HG03095 (cell line): ENCODE results near the gene PXMP4.
"Not testable (repeated sequence)": the region's sequence is repeated elsewhere in the genome, so short reads cannot be mapped to it uniquely, and the experiment has no call there.

Experiments used
- ATAC-seq: cut with Tn5 transposase; IDR thresholded peaks from one replicate; pipeline ENCODE4 v1.9.1; 2021; ENCODE audit warnings: moderate library complexity; ENCODE audit not compliant: unreplicated experiment

PXMP4 gene

DNA sequence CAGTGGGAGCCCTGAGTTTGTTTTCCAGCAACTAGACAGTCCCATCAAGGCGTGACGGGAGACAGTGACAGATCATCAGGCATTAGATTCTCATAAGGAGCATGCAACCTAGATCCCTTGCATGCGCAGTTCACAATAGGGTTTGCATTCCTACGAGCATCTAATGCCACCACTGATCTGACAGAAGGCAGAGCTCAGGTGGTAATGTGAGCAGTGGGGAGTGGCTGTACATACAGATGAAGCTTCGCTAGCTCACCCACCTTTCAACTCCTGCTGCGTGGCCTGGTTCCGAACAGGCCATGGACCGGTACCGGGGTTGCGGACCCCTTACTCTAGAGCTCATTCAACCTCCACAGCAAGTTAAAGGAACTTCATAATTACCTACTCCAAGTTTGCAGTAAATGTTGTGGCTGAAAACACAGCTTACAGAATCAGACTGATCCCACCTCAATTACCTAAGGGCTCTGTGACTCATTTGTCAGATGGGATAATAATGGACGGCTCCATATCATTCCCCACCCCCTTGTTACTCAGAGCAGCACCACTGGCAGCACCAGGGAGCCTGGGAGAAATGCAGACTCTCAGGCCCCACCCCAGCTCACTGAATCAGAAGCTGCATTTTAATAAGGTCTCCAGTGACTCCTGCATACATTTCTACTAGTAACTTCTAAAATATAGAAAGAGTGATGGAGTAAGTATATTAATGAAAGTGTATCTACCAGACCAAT, 15.7 kb downstream of the PXMP4 start:
- ATAC-seq = no peak

DNA sequence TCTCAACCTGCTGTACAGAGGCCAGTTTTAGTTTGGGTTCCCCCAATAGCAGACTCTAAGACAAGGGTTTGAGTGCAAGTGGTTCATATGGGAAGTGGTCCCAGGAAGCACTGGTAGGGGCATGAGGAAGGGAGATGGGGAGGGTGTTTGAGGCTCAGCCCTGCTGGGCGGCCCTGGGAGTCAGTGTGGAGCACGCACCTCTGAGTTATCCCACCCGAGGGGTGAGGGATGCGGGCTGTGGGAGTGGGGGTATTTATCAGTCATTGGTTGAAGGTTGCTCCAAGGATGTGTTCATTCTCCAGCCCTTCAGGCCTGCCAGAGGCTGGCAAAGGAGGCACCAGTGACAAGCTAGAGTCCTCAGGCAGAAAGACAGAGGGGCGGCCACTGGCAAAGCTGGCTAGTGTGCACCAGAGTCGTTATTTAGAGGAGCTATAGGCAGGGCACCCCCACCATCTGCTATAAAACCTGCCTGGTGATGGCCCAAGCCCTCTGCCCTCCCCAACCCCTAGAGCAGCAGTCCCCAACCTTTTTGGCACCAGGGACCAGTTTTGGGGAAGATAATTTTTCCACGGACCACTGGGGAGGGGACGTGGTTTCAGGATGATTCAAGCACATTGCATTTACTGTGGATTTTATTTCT, 16.5 kb downstream of the PXMP4 start:
- ATAC-seq = no peak

DNA sequence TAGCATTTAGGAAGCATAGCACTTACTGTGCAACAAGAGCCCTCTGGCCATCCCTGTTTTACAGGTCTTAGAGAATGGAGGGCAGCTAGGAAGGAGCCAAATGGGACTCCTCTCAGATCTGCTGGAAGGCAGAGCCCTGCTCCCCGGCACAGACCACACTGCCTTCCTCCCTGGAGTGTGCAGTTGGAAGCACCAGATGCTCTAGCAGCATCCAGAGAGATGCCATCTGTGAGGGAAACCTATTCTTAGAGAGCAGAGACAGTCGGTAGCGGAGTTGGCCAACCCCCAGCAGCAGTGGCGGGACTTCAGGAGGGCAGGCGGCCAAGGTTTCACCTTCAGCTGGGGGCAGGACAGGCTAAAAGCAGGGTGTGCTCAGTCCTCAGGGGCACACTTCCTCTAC, 17.2 kb downstream of the PXMP4 start:
- ATAC-seq = no peak

DNA sequence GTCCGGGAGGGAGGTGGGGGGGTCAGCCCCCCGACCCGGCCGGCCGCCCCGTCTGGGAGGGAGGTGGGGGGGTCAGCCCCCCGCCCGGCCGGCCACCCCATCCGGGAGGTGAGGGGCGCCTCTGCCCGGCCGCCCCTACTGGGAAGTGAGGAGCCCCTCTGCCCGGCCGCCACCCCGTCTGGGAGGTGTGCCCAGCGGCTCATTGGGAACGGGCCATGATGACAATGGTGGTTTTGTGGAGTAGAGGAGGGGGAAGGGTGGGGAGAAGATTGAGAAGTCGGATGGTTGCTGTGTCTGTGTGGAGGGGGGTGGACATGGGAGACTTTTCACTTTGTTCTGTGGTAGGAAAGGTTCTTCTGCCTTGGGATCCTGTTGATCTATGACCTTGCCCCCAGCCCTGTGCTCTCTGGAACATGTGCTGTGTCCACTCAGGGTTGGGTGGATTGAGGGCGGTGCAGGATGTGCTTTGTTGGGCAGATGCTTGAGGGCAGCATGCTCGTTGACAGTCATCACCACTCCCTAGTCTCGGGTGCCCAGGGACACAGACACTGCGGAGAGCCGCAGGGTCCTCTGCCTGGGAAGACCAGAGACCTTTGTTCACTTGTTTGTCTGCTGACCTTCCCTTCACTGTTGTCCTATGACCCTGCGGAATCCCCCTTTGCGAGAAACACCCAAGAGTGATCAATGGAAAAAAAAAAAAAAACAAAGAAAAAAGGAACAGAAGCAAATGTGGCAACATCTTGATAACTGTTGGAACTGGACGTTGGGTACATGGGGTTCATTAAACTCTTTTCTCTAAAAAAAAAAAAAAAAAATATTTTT, 18.3 kb downstream of the PXMP4 start:
- no peak for ATAC-seq

DNA sequence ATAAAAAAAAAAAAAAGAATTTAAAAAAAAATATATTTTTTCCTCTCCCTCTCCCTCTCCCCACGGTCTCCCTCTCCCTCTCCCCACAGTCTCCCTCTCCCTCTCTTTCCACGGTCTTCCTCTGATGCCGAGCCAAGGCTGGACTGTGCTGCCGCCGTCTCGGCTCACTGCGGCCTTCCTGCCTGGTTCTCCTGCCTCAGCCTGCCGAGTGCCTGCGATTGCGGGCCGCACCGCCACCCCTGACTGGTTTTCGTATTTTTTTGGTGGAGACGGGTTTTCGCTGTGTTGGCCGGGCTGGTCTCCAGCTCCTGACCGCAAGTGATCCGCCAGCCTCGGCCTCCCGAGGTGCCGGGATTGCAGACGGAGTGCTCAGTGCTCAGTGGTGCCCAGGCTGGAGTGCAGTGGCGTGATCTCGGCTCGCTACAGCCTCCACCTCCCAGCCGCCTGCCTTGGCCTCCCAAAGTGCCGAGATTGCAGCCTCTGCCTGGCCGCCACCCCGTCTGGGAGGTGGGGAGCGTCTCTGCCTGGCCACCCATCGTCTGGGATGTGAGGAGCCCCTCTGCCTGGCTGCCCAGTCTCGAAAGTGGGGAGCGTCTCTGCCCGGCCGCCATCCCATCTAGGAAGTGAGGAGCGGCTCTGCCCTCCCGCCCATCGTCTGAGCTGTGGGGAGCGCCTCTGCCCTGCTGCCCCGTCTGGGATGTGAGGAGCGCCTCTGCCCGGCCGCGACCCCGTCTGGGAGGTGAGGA, 19.2 kb downstream of the PXMP4 start:
- ATAC-seq = not testable (repeated sequence)

DNA sequence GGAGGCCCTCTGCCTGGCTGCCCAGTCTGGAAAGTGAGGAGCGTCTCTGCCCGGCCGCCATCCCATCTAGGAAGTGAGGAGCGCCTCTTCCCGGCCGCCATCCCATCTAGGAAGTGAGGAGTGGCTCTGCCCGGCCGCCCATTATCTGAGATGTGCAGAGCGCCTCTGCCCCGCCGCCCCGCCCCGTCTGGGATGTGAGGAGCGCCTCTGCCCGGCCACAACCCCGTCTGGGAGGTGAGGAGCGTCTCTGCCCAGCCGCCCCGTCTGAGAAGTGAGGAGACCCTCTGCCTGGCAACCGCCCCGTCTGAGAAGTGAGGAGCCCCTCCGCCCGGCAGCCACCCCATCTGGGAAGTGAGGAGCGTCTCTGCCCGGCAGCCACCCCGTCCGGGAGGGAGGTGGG, 21.1 kb downstream of the PXMP4 start:
- not testable (repeated sequence) for ATAC-seq

DNA sequence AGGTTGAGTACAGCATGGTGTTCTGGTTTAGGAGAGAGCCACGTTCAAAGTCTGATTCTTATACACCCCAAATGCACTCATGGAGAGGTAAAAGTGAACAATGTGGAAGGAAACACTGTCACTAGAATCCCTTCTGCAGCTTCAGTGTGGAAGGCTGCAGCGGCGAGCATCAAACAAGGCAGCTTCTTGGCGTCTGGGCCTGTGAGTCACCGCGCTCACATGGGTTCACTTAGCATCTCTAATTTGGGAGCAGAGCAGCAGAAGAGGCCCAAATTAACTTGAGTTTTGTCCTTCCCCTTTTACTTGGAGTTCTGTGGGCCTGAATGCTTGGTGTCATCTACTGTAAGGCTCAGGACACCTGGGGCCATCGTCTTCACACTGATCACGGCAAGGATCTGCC, 23.0 kb downstream of the PXMP4 start:
- no peak for ATAC-seq

DNA sequence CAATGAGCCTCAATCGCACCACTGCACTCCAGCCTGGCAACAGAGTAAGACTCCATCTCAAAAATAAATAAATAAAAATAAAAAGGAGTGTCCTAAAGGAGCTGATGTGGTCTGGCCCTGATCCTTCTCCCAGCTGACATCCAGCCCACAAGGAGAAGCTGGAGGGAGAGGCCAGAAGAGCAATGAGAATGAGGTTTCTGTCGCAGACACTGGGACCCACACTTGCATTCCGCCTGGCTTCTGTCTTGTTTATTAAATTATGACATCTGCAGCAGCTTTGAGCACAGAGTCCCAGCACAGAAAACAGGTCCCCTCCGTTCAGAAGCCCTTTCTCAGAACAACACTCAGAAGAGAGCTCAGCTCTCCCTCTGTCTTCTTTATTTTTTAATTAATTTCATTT, 23.7 kb downstream of the PXMP4 start:
- ATAC-seq = no peak

DNA sequence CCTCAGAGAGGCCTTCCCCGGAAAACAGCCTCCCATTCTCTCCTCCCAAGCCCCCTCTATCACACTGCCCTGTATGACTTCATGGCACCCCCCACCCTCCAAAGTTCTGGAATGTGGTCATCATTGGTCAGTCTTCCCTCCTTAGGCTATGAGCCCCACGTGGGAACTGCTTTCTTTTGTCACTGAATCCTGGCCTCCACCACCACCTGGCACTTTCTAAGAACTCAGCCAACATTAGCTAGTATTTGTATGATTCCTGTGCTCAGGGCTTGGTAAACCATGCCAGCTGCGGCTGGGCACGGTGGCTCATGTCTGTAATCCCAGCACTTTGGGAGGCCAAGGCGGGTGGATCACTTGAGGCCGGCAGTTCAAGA, 25.5 kb downstream of the PXMP4 start:
- ATAC-seq = no peak

DNA sequence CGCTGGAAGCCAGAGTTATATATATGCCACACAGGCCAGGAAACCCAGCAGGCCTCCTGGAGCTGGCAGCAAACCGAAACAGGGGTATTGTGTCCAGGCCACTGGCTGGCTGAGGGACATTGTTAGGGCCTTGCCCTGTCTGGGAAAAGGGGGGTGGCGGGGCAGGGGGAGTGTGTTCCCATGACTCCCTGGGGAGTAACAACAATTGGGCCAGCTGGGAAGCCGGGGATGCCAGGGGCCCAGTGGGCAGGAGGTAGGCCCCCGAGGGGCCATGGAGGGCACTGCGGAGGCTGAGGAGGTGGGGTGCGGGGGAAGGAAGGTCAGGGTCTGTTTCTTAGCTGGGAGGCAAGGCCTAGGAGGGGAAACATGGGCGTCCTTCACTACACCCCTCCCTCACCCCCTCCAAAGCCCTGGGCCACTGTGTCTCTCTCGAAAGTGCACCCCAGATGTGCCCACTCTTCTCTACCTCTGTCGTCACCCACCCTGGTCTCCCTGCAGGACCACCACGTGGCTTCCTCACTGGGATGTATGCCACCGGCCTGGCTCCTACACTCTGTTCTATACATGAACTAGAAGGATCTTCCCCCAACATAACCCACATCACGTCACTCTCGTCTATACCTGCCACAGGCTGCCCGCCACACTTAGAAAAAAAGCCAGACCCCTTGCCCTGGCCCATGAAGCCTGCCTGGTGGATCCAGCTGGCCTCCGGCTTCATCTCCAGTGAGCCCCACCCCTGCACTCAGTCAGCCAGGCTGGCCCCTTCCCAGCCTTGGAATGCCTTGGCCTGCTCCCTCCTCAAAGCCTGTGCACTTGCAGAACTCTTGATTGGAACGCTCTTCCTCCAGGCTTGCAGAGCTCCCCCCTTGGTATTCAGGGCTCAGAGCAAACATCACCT, 26.1 kb downstream of the PXMP4 start:
- no peak for ATAC-seq

DNA sequence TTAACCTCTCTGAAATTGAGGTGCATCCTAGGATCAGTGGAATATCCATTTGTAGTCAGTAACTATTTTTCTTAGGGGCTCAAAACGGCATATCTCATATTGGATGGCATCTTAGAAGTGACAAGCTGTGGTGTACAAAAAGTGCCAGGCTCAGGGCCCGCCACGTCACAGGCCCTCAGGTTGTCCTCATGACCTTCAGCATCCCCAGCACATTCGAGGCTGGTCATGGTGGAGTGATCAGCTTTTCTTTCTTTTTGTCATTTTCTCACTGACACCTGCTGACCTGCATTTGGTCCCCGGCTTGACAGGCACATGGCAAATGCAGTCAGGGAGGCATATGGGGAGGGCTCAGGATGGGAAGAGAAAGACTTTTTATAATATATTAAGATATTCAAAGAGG, 26.8 kb downstream of the PXMP4 start:
- no peak for ATAC-seq

DNA sequence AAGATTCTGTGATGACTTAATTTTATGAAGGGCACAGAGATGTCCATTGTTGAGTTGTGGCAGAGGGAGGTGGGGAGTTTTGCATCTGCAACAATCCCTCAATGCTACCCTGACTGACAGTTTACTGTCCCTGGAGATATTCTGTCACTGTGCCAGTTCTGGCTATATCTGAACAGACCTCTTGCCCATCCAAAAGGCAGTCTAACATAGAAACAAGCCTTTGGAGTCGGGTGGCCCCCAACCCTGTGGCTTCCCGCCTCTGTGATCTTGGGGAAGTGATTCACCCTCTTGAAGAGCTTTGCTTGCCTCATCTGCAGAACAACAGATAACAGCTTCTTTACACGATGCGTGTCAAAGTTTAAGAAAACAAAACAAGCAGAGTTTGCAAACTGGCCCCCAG, 30.1 kb downstream of the PXMP4 start:
- ATAC-seq = no peak

DNA sequence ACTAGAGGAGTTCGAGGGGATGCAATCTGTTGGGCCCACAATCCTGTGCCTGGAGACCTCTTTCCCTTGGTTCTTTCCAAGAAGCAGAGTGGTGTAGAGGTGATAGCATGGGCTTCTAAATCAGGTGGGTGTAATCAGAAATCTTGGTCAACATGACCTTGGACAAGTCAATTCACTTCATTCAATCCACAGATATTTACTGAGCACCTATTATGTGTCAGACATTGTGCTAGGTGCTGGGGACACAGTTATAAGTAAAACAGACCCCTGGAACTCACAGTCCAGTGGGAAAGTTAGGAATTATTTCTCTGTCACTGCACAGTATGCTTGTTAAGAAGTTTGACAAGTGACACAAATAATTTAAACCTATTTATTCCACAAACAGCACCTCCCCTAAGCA, 30.6 kb downstream of the PXMP4 start:
- no peak for ATAC-seq

DNA sequence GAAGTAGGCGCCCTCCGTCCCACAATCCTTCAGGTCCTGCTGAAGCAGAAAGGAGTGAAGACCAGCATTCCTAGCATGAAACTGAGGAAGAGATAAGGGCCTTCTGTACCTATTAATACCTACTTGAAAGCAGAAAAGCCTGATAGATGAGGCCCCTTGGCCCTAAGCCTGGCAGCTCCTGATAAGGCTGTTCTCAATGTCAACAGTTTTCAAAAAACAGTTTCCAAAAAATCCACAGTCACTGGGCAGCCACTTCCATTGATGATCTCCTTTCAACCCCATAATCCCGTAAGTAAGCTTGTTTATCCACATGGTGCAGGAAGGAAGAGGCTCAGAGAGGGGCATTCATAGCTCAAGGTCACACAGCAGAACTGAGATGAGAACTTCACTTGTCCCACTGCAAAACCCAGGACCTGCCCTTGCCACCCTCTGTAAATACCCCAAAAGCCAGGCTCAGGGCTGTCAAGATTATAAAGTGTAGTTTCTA, 31.1 kb downstream of the PXMP4 start:
- no peak for ATAC-seq

DNA sequence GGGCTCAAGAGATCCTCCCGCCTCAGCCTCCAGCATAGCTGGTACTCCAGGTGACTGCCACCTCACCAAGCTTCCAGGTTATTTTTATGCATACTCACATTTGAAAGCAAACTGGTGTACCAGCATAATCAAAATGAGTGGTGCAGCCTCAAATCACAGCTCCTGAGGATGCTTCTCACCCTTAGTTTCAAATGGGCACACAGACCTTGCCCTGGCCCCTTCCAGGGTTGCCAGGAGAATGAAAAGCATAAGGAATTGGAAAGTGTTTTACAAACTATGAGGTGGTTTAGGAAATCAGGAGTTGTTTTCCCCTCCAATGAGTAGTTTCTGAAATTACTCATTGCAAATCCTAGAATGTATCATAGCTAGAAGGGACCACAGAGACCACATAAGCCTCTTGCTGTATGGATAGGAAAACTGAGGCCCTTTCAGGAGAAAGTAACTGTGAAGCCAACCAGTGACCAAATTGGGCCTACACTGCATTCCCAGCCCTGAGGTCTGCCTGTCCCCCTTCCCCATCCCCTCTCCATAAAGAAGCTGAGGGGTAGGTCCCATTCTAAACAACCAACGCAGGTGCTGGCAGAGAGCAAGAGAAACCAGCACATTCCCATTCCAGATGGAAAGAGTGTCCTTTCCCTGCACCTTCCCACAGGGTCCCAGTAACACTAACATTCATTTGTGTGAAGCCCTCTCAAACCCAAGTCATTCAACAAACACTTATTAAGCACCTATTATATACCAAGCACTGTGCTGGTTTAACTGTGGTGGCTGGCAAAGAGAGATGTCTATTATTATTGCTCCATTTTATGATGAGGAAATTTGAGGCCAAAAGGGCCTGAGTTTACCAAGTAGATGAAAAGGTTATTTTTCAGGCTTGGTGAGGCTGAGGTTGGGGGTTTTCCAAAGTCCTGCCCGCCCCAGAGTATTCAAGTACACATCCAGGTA, 31.8 kb downstream of the PXMP4 start:
- no peak for ATAC-seq

DNA sequence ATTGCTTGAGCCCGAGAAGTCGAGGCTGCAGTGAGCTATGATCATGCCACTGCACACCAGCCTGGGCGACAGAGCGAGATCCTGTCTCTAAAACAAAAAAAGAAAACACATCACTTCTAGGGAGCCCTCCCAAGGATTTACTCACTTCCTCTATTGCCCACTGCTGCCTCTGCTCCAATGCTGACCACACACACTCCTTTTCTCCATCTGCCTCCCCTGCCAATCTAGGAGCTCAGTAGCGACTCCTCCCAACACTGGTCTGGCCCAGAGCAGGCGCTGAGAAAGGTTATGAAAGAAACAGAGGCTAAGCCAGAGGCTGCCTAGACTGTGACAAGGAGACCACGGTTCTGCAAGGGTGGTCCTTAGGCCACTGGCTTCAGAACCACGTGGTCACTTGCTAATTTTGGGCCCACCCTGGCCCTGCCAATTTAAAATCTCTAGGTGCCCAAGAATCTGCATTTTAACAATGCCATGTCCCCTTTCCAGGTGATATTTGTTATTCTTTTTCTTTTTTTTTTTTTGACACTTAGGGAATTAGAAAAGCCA, 32.7 kb downstream of the PXMP4 start:
- no peak for ATAC-seq

DNA sequence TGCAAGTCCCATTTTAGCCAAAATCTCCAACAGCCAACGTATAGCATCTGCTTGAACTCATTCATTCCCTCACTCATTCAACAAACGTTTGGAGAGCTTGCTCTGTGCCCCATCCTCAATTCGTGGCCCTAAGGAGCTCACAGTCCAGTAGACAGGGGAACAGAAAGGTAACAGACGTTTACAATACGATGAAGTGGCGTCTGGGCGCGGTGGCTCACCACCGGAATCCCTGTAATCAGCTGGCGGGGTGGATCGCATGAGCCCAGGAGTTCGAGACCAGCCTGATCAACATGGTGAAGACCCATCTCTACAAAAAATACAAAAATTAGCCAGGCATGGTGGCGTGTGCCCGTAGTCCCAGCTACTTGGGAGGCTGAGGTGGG, 33.1 kb downstream of the PXMP4 start:
- no peak for ATAC-seq

DNA sequence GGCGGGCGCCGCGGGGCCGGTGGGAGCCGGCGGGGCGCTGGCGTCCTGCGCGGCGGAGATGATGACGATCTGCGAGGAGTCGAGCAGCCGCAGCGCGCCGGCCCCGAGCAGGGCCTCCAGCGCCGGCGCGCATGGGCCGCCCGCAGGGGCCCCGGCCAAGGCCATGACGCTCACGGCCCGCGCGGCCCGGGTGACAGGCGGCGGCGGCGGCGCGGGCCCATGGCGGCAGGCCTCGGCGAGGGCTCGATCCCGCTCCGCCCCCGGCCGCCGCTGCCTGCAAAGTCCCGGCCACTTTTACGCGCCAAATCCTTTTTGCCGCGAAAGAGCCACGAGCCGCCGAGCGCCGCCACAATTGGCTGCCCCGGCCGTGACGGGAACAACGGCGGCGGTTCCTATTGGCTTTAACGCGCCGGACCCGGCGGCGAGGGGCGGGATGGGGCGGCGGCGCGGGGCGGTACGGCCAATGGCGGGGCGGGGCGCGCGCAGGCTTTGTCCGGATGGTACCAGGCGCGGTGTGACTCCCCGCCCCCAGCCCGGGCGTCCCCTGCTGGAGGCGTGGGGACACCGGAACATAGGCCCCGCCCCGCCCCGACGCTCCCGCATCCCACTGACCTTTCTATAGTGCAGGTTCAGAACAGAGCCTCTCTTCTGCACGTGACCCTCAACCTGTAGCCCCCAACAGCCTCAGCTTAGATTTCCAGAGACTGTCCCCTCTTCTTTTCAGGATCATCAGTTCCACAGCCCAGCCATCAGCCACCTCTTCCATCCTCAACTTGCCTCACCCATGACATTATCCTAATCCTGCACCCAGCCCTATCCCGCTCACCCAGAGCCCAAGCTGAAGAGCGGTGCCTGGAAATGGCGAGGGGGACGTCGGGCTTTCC, 33.8 kb downstream of the PXMP4 start, which contains the start of gene E2F1:
TSS of gene E2F1 (minus strand) at position 286 of the 884 bp plus-strand sequence. CDS start at position 165, 121 bp downstream.
- ATAC-seq = peak; percentile 71
